Activated T-cell treated with anti-CD3 and anti-CD28 coated beads, Interleukin-2, amount 50 U/mL, for 72 hours (primary cell): ENCODE data around the gene ELAVL4. TPM values are rescaled to one million over a fixed set of nuclear protein-coding genes. Genes with fewer than 3 reads are reported as not detected.

Experiments
- ATAC-seq, 2 donors: fragments of 150-1000 bp; cut with Tn5 transposase; replicated peaks in 1 of 2; 2 replicates each; pipeline ENCODE4 v1.10.0; 2021; ENCODE audit warnings: moderate library complexity in 2 of 2, mild to moderate bottlenecking in 1 of 2
- DNase-seq, 2 donors: peaks; one replicate each; pipeline ENCODE4 v3.0.0; 2021 to 2022; ENCODE audit warnings: mixed read lengths in 1 of 2
- H3K27ac Mint-ChIP-seq: one replicate; pipeline ENCODE4 v1.8.0; 2022; ENCODE audit warnings: mild to moderate bottlenecking, moderate library complexity, mixed read lengths
- H3K27me3 Mint-ChIP-seq: one replicate; pipeline ENCODE4 v1.8.0; 2022; ENCODE audit warnings: low read depth, mixed read lengths
- H3K36me3 Mint-ChIP-seq, 2 donors: one replicate each; pipeline ENCODE4 v1.8.0; 2022; ENCODE audit warnings: mixed read lengths in 2 of 2, mild to moderate bottlenecking in 1 of 2; ENCODE audit not compliant: insufficient read depth in 2 of 2
- H3K4me1 Mint-ChIP-seq: one replicate; pipeline ENCODE4 v1.8.0; 2022; ENCODE audit warnings: low read depth, mixed read lengths
- H3K4me3 Mint-ChIP-seq, 2 donors: one replicate each; pipeline ENCODE4 v1.8.0; 2022; ENCODE audit warnings: mild to moderate bottlenecking in 2 of 2, mixed read lengths in 2 of 2, moderate library complexity in 2 of 2
- H3K9me3 Mint-ChIP-seq, 2 donors: one replicate each; pipeline ENCODE4 v1.8.0; 2022; ENCODE audit warnings: mixed read lengths in 2 of 2
- total RNA-seq, 2 donors: library from RNA; stranded (reverse); gene quantifications; one replicate each; pipeline ENCODE4 v1.2.3, GENCODE V29; 2022

Gene ELAVL4
- total RNA-seq, 2 donors from 2014 or later, result not detected

GRCh38 chr1:50172299-50172698, 63.6 kb downstream of the ELAVL4 start:
- Mint-ChIP-seq H3K27me3 (no peaks in the 10 kb centered on the region), H3K4me1 (no peaks in the 10 kb centered on the region), H3K27ac (no peak overlapping the region), H3K36me3 (no peaks in the 10 kb centered on the region), H3K4me3 (no peak overlapping the region), H3K9me3 (no peaks in the 10 kb centered on the region)
- DNase-seq (no peak), ATAC-seq (no peak)

DNA sequence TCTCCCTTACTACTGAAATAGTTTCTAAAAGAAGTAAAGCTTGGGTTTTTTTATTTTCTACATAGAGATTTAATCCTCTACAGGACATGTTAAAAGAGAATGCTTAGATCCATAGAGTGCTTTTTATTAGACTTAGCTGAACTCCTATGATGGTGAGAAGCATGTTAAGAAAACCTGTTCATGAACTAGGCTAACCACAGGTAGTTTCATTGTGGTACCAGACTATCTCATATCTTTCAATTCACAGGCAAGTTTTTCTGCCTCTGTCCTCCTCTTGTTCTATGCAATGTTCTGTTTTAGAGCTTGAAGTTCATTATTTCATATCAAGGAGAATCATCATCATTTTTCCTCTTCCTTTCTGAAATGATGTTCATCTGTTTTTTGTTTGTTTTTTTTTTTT, 65.4 kb downstream of the ELAVL4 start:
- DNase-seq (no peak), ATAC-seq (no peak)
- Mint-ChIP-seq H3K36me3 (no peaks in the 10 kb centered on the region), H3K4me1 (no peaks in the 10 kb centered on the region), H3K4me3 (no peak overlapping the region), H3K27me3 (no peaks in the 10 kb centered on the region), H3K9me3 (no peaks in the 10 kb centered on the region), H3K27ac (no peak overlapping the region)

GRCh38 chr1:50175719-50176639, 67.3 kb downstream of the ELAVL4 start:
- no peak overlapping the region for H3K27ac Mint-ChIP-seq
- H3K9me3 Mint-ChIP-seq, result no peaks in the 10 kb centered on the region
- no peaks in the 10 kb centered on the region for H3K4me1 Mint-ChIP-seq
- no peaks in the 10 kb centered on the region for H3K36me3 Mint-ChIP-seq
- no peak overlapping the region for H3K4me3 Mint-ChIP-seq
- H3K27me3 Mint-ChIP-seq, result peaks cover 6% of the 10 kb centered on the region
- no peak for DNase-seq
- ATAC-seq, result no peak

GRCh38 chr1:50177994-50178393, 69.3 kb downstream of the ELAVL4 start:
- no peak for DNase-seq
- no peaks in the 10 kb centered on the region for H3K9me3 Mint-ChIP-seq
- no peak for ATAC-seq
- H3K4me1 Mint-ChIP-seq, result no peaks in the 10 kb centered on the region
- no peaks in the 10 kb centered on the region for H3K36me3 Mint-ChIP-seq
- no peak overlapping the region for H3K27ac Mint-ChIP-seq
- no peak overlapping the region for H3K4me3 Mint-ChIP-seq
- peaks cover 6% of the 10 kb centered on the region for H3K27me3 Mint-ChIP-seq

DNA sequence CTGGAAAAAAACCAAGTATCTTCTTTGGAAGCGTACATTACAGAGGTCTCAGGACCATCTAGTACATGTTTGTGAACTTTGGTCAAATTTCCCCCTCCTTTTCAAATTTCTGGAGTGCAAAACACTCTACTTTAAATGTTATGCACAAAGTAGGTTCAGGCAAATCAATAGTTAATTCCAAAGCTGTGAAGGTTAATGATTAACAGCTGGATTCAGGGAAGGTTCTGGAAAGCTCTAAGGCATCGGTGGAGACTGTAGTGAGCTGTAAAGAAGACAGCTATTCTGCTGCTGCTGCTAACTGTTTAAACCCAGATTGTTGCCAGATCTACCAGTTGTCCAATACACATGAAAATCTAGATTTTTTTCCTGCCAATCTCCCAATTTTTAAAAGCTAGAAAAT, 70.9 kb downstream of the ELAVL4 start:
- no peaks in the 10 kb centered on the region for H3K4me1 Mint-ChIP-seq
- no peaks in the 10 kb centered on the region for H3K36me3 Mint-ChIP-seq
- no peak overlapping the region for H3K4me3 Mint-ChIP-seq
- no peaks in the 10 kb centered on the region for H3K9me3 Mint-ChIP-seq
- ATAC-seq (no peak), DNase-seq (no peak)
- peaks cover 6% of the 10 kb centered on the region for H3K27me3 Mint-ChIP-seq
- no peak overlapping the region for H3K27ac Mint-ChIP-seq

DNA sequence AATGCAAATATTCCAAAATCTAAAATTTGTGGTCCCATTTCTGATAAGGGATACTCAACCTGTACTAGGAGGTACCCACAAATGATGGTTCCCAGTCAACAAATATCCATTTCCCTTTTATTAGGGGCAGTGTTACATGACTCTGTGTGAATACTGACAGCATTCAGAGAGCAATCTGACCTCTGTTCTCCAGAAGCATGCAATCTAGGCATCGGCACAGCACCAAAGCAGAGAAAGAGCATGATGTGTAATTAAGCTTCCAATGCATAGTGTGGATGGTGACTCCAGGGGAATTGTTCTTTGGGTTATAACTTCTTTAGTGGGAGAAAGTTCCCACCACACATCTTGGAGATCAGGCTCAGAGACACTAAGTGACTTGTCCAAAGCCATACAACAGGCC, 71.6 kb downstream of the ELAVL4 start:
- no peaks in the 10 kb centered on the region for H3K36me3 Mint-ChIP-seq
- peaks cover 6% of the 10 kb centered on the region for H3K27me3 Mint-ChIP-seq
- no peaks in the 10 kb centered on the region for H3K4me1 Mint-ChIP-seq
- no peak overlapping the region for H3K4me3 Mint-ChIP-seq
- no peak overlapping the region for H3K27ac Mint-ChIP-seq
- H3K9me3 Mint-ChIP-seq, result no peaks in the 10 kb centered on the region
- DNase-seq (no peak), ATAC-seq (no peak)

- Mint-ChIP-seq H3K9me3 (no peaks in the 10 kb centered on the region), H3K27ac (no peak overlapping the region), H3K4me1 (no peaks in the 10 kb centered on the region), H3K4me3 (no peak overlapping the region), H3K36me3 (no peaks in the 10 kb centered on the region), H3K27me3 (peaks cover 6% of the 10 kb centered on the region)
- no peak for ATAC-seq
- no peak for DNase-seq
Measured at GRCh38 chr1:50181027-50181663, 72.4 kb downstream of the ELAVL4 start.

DNA sequence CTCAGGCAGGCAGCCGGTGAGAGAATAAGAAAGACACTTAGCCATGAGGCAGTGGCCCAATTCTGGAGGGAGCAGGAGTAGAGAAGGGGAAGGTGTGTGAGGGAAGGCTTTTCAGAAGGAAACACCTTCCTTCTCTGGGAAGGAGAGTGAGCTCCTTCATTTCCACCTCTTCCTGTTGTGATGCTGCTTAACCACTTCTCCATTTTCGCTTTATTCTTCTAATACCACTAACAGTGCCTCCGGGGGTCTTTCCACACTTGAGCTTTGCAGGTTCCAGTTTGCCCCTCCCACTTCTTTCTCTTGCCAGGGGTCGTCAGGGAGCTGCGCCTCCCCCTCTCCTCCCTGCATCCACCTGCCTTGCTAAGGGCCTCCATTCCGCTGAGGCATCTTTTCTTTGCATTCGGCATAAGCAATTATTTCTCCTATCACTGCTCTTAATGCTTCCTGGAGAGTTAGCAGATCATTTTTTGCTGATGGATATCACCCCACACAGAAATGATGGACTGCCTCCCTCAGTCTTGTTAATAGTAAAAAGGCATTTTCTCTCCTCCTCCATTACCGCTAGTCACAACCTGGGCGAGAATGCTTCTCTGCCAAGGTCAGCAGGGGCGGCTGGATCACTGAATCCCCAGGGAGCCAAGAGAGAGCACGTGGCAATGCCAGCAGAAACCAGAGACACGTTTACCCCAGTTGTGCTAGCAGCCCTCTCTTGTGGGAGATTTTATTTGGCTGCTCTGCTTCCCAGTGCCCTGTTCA, 74.8 kb downstream of the ELAVL4 start:
- peaks cover 6% of the 10 kb centered on the region for H3K27me3 Mint-ChIP-seq
- ATAC-seq (no peak), DNase-seq (no peak)
- H3K4me3 Mint-ChIP-seq, result no peak overlapping the region
- H3K4me1 Mint-ChIP-seq, result no peaks in the 10 kb centered on the region
- H3K9me3 Mint-ChIP-seq, result no peaks in the 10 kb centered on the region
- no peak overlapping the region for H3K27ac Mint-ChIP-seq
- no peaks in the 10 kb centered on the region for H3K36me3 Mint-ChIP-seq

GRCh38 chr1:50189369-50189768, 80.6 kb downstream of the ELAVL4 start:
- H3K27me3 Mint-ChIP-seq, result peaks cover 13% of the 10 kb centered on the region
- no peaks in the 10 kb centered on the region for H3K4me1 Mint-ChIP-seq
- H3K36me3 Mint-ChIP-seq, result no peaks in the 10 kb centered on the region
- H3K4me3 Mint-ChIP-seq, result no peak overlapping the region
- ATAC-seq (no peak), DNase-seq (no peak)
- H3K27ac Mint-ChIP-seq, result no peak overlapping the region
- H3K9me3 Mint-ChIP-seq, result no peaks in the 10 kb centered on the region

- Mint-ChIP-seq H3K9me3 (no peaks in the 10 kb centered on the region), H3K27ac (no peak overlapping the region)
Measured at GRCh38 chr1:50193002-50193401, 84.3 kb downstream of the ELAVL4 start.

DNA sequence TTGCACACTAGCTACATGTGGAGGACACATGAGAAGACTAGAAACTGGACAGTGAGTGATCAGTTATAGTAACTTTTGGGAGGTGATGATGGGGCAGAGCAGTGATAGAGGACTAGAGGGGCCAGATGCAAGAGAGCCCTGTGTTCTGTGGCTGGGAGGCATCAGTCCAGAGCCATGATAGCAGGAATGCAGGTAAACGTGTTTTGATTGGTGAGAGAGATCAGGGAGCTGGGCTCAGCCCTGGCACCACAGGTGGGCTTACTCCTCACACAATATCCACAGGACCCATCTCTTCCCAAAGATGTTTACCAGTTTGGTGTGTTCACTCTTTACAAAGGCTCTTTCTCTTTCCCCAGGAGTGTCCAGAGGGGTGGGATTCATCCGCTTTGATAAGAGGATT, 86.5 kb downstream of the ELAVL4 start:
- no peaks in the 10 kb centered on the region for H3K9me3 Mint-ChIP-seq
- ATAC-seq (no peak), DNase-seq (no peak)
- no peaks in the 10 kb centered on the region for H3K36me3 Mint-ChIP-seq
- H3K27me3 Mint-ChIP-seq, result peaks cover 13% of the 10 kb centered on the region
- no peaks in the 10 kb centered on the region for H3K4me1 Mint-ChIP-seq
- no peak overlapping the region for H3K4me3 Mint-ChIP-seq
- no peak overlapping the region for H3K27ac Mint-ChIP-seq

More at GRCh38 chr1:50193002-50193401, 84.3 kb downstream of the ELAVL4 start:
- Mint-ChIP-seq H3K27me3 (peaks cover 13% of the 10 kb centered on the region), H3K4me1 (no peaks in the 10 kb centered on the region), H3K4me3 (no peak overlapping the region), H3K36me3 (no peaks in the 10 kb centered on the region)
- no peak for ATAC-seq
- no peak for DNase-seq

DNA sequence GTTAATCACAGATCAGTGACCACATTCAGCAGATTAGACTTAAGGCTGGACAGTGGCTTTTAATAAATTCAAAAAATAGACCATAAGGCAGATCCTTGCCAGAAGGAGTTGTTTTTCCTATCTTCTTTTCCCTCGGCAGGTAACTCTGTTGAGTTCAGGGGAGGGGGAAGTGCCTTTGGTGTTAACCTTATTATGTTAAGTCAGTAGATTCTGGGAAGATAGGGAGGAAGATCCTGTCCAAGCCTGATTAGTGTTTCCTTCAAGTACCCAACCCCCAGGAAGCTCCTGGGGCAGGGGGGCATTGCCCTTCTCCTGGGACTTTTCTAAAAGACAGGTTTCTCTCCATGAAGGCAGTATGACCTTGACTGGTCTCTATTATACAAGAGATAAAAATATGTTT, 87.4 kb downstream of the ELAVL4 start:
- Mint-ChIP-seq H3K4me3 (no peak overlapping the region), H3K9me3 (no peaks in the 10 kb centered on the region), H3K36me3 (no peaks in the 10 kb centered on the region), H3K27me3 (peaks cover 8% of the 10 kb centered on the region), H3K4me1 (no peaks in the 10 kb centered on the region), H3K27ac (no peak overlapping the region)
- ATAC-seq, result no peak
- DNase-seq, result no peak

GRCh38 chr1:50197216-50197615, 88.5 kb downstream of the ELAVL4 start:
- no peaks in the 10 kb centered on the region for H3K4me1 Mint-ChIP-seq
- H3K36me3 Mint-ChIP-seq, result no peaks in the 10 kb centered on the region
- no peaks in the 10 kb centered on the region for H3K9me3 Mint-ChIP-seq
- H3K27ac Mint-ChIP-seq, result no peak overlapping the region
- no peak overlapping the region for H3K4me3 Mint-ChIP-seq
- no peaks in the 10 kb centered on the region for H3K27me3 Mint-ChIP-seq
- ATAC-seq (no peak), DNase-seq (no peak)
